HG03139 (cell line): ENCODE data around the gene SYT1.

ENCODE experiments used
- ATAC-seq: cut with Tn5 transposase; IDR thresholded peaks from one replicate; pipeline ENCODE4 v1.9.1; 2021; ENCODE audit not compliant: unreplicated experiment

Gene SYT1

GRCh38 chr12:79482921-79483320 lies 618.3 kb downstream of the SYT1 start:
- ATAC-seq, result no peak

DNA sequence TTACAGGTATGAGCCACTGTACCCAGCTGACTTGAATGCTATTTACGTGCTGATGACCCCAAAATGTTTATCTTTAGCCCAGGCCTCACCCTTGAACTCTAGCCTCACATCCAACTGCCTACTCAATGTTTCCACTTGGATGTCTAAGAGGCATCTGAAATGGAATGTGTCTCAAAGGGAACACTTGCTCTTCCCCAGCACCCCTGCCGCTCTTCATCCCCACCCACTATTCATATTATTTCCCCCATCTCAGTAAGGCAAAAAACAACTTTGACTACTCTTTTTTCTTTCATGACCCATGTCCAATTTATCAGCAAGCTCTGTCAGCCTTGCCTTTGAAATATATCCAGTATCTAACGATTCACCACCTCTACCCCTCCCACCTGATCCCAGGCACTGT lies 621.6 kb downstream of the SYT1 start:
- no peak for ATAC-seq

GRCh38 chr12:79487386-79488110 lies 623.0 kb downstream of the SYT1 start:
- no peak for ATAC-seq
